Omental fat pad (tissue), 4 donors: ENCODE data around the gene HOXA4. TPM values are rescaled to one million over a fixed set of nuclear protein-coding genes. Genes with fewer than 3 reads are reported as not detected.

Source experiments
- ATAC-seq: fragments of 150-250 bp; one replicate; pipeline ENCODE4 v1.9.1; 2016; ENCODE audit warnings: mild to moderate bottlenecking, moderate library complexity; ENCODE audit not compliant: low FRiP score
- DNase-seq: peaks from one replicate; pipeline ENCODE4 v3.0.0-alpha.2; 2019; ENCODE audit warnings: low spot score
- total RNA-seq, 4 donors: library from RNA; depleted of rRNA; stranded (reverse); fragments of >200 nt; gene quantifications; one replicate each; pipeline ENCODE4 v1.1.0, GENCODE V29; 2016
- TF ChIP-seq, protein P1 (sequence below), 3 donors: fragments of 450-650 bp; IDR thresholded peaks; one replicate each; pipeline ENCODE4 v1.5.1; 2016 to 2017; ENCODE audit warnings: antibody characterized with exemption in 3 of 3, mild to moderate bottlenecking in 3 of 3, moderate library complexity in 2 of 3

HOXA4 gene
- total RNA-seq, 4 donors from 2014 or later: 1.6 to 5.7 (median 3.1) TPM

DNA sequence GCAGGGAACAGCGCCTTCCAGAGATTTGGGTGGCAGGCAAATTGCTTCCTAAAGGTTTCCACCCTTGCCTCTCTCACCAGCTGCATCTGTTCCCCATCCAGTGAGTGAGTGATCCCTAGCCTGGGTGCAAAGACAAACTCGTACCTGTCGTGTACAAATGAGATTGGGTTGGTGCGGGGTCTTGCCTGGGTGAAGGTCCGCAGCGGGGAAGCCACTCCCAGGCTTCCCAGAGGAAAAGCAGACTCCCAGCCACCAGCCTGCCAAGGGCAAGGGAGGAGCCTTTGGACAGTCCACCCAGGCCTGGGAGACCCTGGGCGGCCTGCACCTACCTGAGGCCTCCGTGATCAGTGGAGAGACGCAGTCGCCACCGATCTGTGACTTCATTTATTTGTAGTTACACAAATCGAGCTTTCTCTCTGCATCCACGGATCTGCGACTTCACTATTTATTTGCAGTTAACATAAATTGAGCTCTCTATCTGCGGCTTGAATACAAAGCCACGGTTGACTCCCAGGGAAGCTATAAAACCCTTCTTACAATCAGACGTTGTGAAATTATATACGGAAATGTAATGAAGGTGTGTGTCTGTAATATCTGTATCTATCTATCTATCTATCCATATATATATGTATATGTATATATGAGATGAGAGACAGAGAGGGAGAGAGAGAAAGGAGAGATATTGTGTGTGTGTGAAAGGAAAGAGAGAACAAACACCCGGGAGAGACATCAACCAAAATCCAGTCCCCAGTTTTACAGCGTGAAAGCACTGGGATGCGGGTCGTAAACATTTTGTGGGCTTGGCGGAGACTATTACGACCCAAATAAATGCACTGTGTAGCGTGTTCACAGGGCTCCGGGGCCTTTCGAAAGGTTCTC lies 28.9 kb upstream of the HOXA4 start:
- TF ChIP-seq, protein P1, sequence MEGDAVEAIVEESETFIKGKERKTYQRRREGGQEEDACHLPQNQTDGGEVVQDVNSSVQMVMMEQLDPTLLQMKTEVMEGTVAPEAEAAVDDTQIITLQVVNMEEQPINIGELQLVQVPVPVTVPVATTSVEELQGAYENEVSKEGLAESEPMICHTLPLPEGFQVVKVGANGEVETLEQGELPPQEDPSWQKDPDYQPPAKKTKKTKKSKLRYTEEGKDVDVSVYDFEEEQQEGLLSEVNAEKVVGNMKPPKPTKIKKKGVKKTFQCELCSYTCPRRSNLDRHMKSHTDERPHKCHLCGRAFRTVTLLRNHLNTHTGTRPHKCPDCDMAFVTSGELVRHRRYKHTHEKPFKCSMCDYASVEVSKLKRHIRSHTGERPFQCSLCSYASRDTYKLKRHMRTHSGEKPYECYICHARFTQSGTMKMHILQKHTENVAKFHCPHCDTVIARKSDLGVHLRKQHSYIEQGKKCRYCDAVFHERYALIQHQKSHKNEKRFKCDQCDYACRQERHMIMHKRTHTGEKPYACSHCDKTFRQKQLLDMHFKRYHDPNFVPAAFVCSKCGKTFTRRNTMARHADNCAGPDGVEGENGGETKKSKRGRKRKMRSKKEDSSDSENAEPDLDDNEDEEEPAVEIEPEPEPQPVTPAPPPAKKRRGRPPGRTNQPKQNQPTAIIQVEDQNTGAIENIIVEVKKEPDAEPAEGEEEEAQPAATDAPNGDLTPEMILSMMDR (IDR thresholded peaks at IDR 0.05): no peak
- ATAC-seq (no peak), DNase-seq (peak; percentile 19)

DNA sequence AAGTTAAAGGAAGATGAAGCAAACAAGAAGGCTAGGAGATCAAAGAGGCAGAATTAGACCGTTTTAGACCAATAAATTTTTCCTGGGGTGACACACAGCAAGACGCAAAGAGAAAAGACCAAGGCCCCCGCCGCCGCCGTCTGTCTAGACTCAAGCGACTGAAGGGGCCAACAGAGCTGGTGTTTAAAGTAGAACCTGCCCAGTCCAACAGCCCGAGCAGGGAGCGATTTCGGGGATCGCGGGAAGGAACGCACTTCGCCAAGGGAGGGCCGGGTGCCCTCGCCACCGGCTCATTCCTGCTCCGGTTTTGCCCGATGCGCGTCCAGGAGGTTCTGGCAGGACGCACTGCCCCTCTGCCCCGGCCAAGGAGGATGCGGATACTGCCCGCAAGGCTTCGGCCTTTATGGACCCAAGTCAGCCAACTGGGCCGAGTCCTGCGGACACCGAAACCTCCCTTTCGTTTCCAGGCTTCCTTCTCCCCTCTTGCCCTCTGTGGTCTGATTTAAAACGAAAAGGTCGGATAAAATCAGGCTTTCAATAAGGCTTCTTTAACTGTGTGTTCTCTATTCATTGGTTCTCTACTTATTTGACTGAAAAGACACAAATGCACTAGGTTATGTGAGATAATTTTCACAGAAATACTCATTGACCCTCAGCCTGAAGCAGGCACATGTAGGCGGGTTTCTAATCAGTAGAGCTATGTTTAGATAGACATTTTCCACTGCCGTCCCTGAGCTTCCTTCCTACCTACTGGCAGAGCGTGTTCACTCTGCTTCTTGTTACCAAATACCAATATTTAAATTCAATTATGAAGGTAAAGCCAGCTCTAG lies 28.1 kb upstream of the HOXA4 start:
- TF ChIP-seq, protein P1 (IDR thresholded peaks at IDR 0.05): no peak
- ATAC-seq (no peak), DNase-seq (peak; percentile 14)

DNA sequence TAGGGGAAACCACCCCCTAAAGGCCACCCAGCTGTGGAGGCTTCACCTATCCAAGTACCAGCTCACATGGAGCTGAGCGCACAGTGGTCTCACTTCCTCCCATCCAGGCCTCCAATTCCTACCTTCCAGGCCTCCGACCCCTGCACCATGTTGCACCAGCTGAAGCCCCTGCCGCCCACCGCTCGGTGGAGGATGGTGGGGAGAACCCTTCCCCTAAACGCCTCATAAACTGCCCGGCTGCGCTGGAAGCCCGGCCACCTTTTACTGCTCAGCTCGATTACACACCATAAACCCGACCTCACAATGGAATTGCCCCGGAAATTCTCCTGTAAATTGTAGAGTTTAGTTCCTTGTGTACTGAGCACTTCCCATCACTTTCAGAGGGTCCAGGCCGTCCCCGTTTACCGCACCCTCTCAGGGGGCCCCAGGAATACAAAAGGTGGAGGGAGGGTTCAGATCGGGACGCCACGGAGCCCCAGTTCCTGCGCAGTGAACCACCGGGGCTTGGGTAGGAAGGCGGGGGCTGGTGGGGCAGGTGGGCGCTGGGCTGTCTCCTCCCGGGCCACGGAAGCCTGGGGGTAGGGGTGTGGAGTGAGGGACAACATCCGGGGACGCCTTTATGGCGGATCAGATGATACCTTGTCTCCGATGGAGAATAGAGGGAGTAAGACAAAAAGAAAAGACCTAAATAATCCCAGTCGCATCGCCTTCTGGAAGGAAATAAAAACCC lies 27.3 kb upstream of the HOXA4 start:
- ATAC-seq (no peak), DNase-seq (peak; percentile 15)
- TF ChIP-seq, protein P1 (IDR thresholded peaks at IDR 0.05): no peak

DNA sequence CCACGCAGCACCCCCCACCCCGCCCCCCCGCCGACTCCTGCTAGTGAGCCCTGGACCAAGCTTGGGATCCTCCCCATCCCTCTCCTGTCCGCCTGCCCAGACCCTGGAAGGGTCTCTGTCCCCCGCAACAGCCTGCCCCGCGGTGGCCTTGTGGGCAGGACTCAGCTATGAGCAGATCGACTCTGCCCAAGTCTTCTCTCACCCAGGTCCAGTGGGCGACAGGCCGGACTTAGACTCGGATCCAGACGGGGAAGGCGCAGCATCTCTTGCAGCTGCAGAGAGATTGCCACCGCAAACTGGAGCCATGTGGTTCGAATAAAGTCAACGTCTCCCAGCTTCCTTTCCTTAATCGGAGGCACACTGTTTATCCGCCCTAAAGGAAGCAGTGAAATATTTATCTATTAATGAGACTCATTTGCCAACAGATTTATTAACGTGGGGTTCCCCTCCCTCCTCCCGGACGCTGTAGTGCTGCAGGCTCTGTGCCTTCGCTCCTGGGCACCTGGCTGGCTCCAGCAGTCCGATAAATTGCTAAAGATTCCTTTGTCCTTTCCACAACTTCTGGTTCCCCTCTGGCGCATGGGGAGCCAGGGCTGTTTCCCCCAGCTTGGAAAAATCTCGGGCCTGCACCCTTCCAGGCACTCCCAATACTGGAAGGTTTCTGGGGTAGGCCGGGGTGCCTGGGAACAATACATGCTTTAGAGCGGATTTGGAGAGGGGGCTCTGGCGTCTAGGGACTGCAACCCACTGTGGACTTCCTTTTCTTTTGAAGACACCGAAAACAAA lies 26.6 kb upstream of the HOXA4 start:
- TF ChIP-seq, protein P1 (IDR thresholded peaks at IDR 0.05): no peak
- ATAC-seq: no peak
- DNase-seq: peak; percentile 20

DNA sequence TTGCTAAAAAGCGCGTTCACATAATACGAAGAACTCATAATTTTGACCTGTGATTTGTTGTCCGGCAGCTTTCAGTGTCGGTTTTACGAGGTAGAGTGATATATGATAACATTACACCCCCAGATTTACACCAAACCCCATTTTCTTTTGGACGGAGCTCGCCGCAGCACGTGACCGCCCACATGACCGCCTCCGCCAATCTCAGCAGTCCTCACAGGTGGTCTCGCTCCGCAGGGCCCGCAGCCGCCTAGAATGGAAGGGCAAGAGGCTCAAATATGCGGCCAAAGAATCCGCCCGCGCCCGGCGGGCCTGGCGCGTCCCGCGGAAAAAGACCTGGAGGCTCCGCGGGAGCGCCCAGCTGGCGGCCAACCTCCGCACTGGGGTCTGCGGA lies 25.9 kb upstream of the HOXA4 start, which contains the start of gene HOXA7:
Gene HOXA7, minus strand, starts transcription at position 168 of the 391 bp plus-strand sequence. Its CDS starts 130 bp downstream, at position 38.
- peak; percentile 37 for ATAC-seq
- peak; percentile 39 for DNase-seq

More for the DNA sequence above, 25.9 kb upstream of the HOXA4 start, which contains the start of gene HOXA7:
- TF ChIP-seq, protein P1 (IDR thresholded peaks at IDR 0.05): no peak
